Mesenchymal stem cell (in vitro differentiated cells and primary cell): ENCODE data around the gene EML5.

Experiments
- DNase-seq: peaks from one replicate; pipeline ENCODE4 v3.0.0-alpha.2; 2013
- H2AFZ ChIP-seq: one replicate; pipeline ENCODE4 v1.6.1; 2013; ENCODE audit warnings: low read depth, mild to moderate bottlenecking, control low read depth, inconsistent platforms, low read length, moderate library complexity
- H2AK5ac ChIP-seq: 2 replicates; pipeline ENCODE4 v1.6.1; 2013; ENCODE audit warnings: low read length, moderate library complexity, mild to moderate bottlenecking, inconsistent platforms; ENCODE audit not compliant: severe bottlenecking
- H2BK120ac ChIP-seq: one replicate; pipeline ENCODE4 v1.6.1; 2013; ENCODE audit warnings: low read depth, mild to moderate bottlenecking, inconsistent platforms, low read length, moderate library complexity
- H2BK12ac ChIP-seq, 2 experiments: one replicate each; pipeline ENCODE4 v1.6.1; 2013; ENCODE audit warnings: inconsistent platforms in 2 of 2, low read length in 2 of 2, mild to moderate bottlenecking in 2 of 2, moderate library complexity in 2 of 2, control low read depth in 1 of 2
- H2BK15ac ChIP-seq: one replicate; pipeline ENCODE4 v1.6.1; 2013; ENCODE audit warnings: mild to moderate bottlenecking, low read depth, inconsistent platforms; ENCODE audit not compliant: poor library complexity, severe bottlenecking
- H2BK5ac ChIP-seq: 2 replicates; pipeline ENCODE4 v1.6.1; 2013; ENCODE audit warnings: low read depth, mild to moderate bottlenecking, low read length, control low read depth, inconsistent platforms; ENCODE audit not compliant: poor library complexity, severe bottlenecking
- H3K14ac ChIP-seq, 2 experiments: one replicate each; pipeline ENCODE4 v1.6.1; 2013; ENCODE audit warnings: inconsistent platforms in 2 of 2, low read length in 2 of 2, control low read depth in 1 of 2, mild to moderate bottlenecking in 1 of 2, moderate library complexity in 1 of 2
- H3K18ac ChIP-seq, 2 experiments: one replicate each; pipeline ENCODE4 v1.6.1; 2013; ENCODE audit warnings: inconsistent platforms in 2 of 2, low read length in 2 of 2, control low read depth in 1 of 2, low read depth in 1 of 2, mild to moderate bottlenecking in 1 of 2
- H3K23ac ChIP-seq, 2 experiments: one replicate each; pipeline ENCODE4 v1.6.1; 2013; ENCODE audit warnings: inconsistent platforms in 2 of 2, low read length in 2 of 2, mild to moderate bottlenecking in 2 of 2, moderate library complexity in 2 of 2, control low read depth in 1 of 2
- H3K27ac ChIP-seq: 2 replicates; pipeline ENCODE4 v1.5.1; 2013; ENCODE audit warnings: mild to moderate bottlenecking, moderate library complexity, low read length, control low read depth, inconsistent platforms; ENCODE audit not compliant: poor library complexity, severe bottlenecking
- H3K27me3 ChIP-seq, 2 experiments: 2 replicates each; pipeline versions ENCODE4 v1.6.1 to v1.7.0; 2013; ENCODE audit warnings: low read length in 2 of 2, mild to moderate bottlenecking in 2 of 2, moderate library complexity in 2 of 2, control low read depth in 1 of 2, inconsistent platforms in 1 of 2; ENCODE audit not compliant: control insufficient read depth in 1 of 2, insufficient read depth in 1 of 2
- H3K36me3 ChIP-seq, 2 experiments: 2 replicates each; pipeline versions ENCODE4 v1.6.1 to v1.7.0; 2013; ENCODE audit warnings: low read length in 2 of 2, control low read depth in 1 of 2, inconsistent platforms in 1 of 2, low read depth in 1 of 2, mild to moderate bottlenecking in 1 of 2; ENCODE audit not compliant: insufficient read depth in 2 of 2, control insufficient read depth in 1 of 2
- H3K4ac ChIP-seq, 2 experiments: one replicate each; pipeline ENCODE4 v1.6.1; 2013; ENCODE audit warnings: inconsistent platforms in 2 of 2, low read length in 2 of 2, mild to moderate bottlenecking in 2 of 2, moderate library complexity in 2 of 2, control low read depth in 1 of 2, low read depth in 1 of 2
- H3K4me1 ChIP-seq: 2 replicates; pipeline ENCODE4 v1.6.1; 2013; ENCODE audit warnings: low read depth, low read length, control low read depth; ENCODE audit not compliant: control insufficient read depth, insufficient read depth
- H3K4me2 ChIP-seq: 2 replicates; pipeline ENCODE4 v1.6.1; 2013; ENCODE audit warnings: low read length, mild to moderate bottlenecking, inconsistent platforms; ENCODE audit not compliant: poor library complexity, severe bottlenecking
- H3K4me3 ChIP-seq, 2 experiments: 2 replicates each; pipeline versions ENCODE4 v1.5.1 to v1.7.0; 2013; ENCODE audit warnings: low read length in 2 of 2, mild to moderate bottlenecking in 2 of 2, control low read depth in 1 of 2, low read depth in 1 of 2; ENCODE audit not compliant: insufficient read depth in 1 of 2
- H3K79me1 ChIP-seq: replicated peaks from 2 replicates; pipeline ENCODE4 v1.6.1; 2013; ENCODE audit warnings: mild to moderate bottlenecking, control low read depth, low read length, inconsistent platforms; ENCODE audit not compliant: poor library complexity, severe bottlenecking
- H3K9ac ChIP-seq: 2 replicates; pipeline ENCODE4 v1.7.0; 2013; ENCODE audit warnings: mild to moderate bottlenecking, low read length, moderate library complexity
- H3K9me3 ChIP-seq: 2 replicates; pipeline ENCODE4 v1.7.0; 2013; ENCODE audit warnings: mild to moderate bottlenecking, low read length; ENCODE audit not compliant: control insufficient read depth
- H4K8ac ChIP-seq: one replicate; pipeline ENCODE4 v1.6.1; 2013; ENCODE audit warnings: inconsistent platforms, mild to moderate bottlenecking, low read length, moderate library complexity
- H4K91ac ChIP-seq: one replicate; pipeline ENCODE4 v1.6.1; 2013; ENCODE audit warnings: mild to moderate bottlenecking, low read length, inconsistent platforms
- WGBS: methylation state at CpG from one replicate; pipeline ENCODE4 v1.1.7; 2013; ENCODE audit warnings: mixed read lengths; 5-methylcytosine and 5-hydroxymethylcytosine counted together

EML5 gene

DNA sequence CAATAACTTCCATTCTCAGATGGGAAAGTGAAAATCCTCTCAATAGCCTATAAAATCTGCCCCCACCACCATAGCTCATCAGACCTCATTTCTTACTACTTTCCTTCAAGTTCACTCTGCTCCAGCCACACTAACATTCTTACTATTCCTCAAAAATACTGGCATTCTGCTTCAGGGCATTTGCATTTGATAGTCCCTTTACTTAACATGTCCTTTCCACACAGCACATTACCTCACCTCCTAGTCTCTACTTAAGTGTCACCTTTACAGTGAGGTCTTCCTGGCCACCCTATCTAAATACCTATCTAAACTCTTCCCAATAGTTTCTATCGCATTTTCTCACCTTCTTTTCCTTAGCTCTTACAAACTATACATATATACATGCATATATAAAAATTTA, 6.8 kb downstream of the EML5 start:
- WGBS, result no CpG with 5 or more reads among the region's 1 CpG
- H2AK5ac ChIP-seq, result no peak overlapping the region

DNA sequence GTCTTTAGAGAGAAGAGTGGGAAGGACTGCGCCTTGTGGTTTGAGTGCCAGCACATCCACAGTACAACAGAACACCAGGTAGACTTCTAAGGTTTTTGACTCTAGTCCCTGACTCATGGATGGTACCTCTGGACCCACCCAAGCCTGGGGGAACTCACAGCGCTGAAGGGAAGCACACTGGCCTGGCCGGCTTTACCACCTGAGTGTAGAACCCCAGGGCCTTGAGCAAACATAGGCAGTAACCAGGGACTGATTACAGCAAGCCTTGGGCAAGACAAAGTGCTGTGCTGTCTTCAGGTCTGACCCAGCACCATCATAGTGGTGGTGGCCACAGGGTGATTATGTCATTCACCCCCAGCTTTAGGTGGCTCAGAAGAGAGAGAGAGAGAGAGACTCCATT, 17.2 kb downstream of the EML5 start:
- no peak overlapping the region for H2BK5ac ChIP-seq
- H3K18ac ChIP-seq, result no peak overlapping the region
- H3K36me3 ChIP-seq, result no peaks in the 10 kb centered on the region
- H3K4ac ChIP-seq, result no peak overlapping the region
- H3K4me3 ChIP-seq, result no peak overlapping the region
- no peaks in the 10 kb centered on the region for H3K9me3 ChIP-seq
- no peak overlapping the region for H3K9ac ChIP-seq
- 84% methylated on average over 3 of the region's 3 CpGs for WGBS
- no peak overlapping the region for H3K27ac ChIP-seq
- no peaks in the 10 kb centered on the region for H3K4me1 ChIP-seq
- H2AFZ ChIP-seq, result no peak overlapping the region
- H4K8ac ChIP-seq, result no peak overlapping the region
- H2BK12ac ChIP-seq, result no peak overlapping the region
- no peaks in the 10 kb centered on the region for H3K79me1 ChIP-seq
- H3K23ac ChIP-seq, result no peak overlapping the region
- no peak overlapping the region for H2BK120ac ChIP-seq
- DNase-seq, result no peak
- no peak overlapping the region for H3K14ac ChIP-seq
- peaks cover 0 to 8% of the 10 kb centered on the region in 2 experiments for H3K27me3 ChIP-seq
- no peak overlapping the region for H3K4me2 ChIP-seq
- no peak overlapping the region for H2AK5ac ChIP-seq
- no peak overlapping the region for H4K91ac ChIP-seq
- no peak overlapping the region for H2BK15ac ChIP-seq

More for the DNA sequence above, 6.8 kb downstream of the EML5 start:
- Histone ChIP-seq H3K36me3 (no peaks in the 10 kb centered on the region), H3K14ac (no peak overlapping the region), H3K4me1 (no peaks in the 10 kb centered on the region), H2BK12ac (no peak overlapping the region), H3K9me3 (no peaks in the 10 kb centered on the region), H3K4ac (no peak overlapping the region), H3K27ac (no peak overlapping the region), H3K18ac (no peak overlapping the region), H4K91ac (no peak overlapping the region), H3K4me3 (no peak overlapping the region), H3K9ac (no peak overlapping the region), H3K23ac (no peak overlapping the region), H4K8ac (no peak overlapping the region), H2BK5ac (no peak overlapping the region), H3K79me1 (no peaks in the 10 kb centered on the region), H2AFZ (no peak overlapping the region), H3K4me2 (no peak overlapping the region), H2BK15ac (no peak overlapping the region), H2BK120ac (no peak overlapping the region), H3K27me3 (peaks cover 12 to 24% of the 10 kb centered on the region in 2 experiments)
- no peak for DNase-seq

DNA sequence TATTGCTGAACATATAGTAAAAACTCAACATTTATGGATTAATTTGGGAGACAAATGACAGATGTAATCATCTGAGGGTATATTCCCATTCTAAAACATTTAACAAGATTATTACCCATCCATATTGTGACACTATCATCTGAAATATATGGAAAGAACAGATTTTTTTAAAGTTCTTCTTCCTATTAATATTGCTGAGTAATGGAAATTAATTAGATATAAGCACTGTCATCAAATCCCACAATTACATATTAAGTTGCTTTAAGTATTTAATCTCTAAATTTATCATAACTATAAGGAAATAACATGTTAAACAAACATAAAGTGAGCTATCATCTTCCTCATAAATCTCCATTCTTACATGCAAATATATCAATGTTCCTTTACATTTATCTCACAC, 22.0 kb downstream of the EML5 start:
- Histone ChIP-seq H2BK15ac (no peak overlapping the region), H3K14ac (no peak overlapping the region), H3K23ac (no peak overlapping the region)

GRCh38 chr14:88765130-88765529, 27.6 kb downstream of the EML5 start:
- Histone ChIP-seq H4K8ac (no peak overlapping the region), H3K36me3 (no peaks in the 10 kb centered on the region), H3K27ac (no peak overlapping the region), H3K27me3 (no peaks in the 10 kb centered on the region), H3K4ac (no peak overlapping the region), H3K14ac (no peak overlapping the region), H3K18ac (no peak overlapping the region), H3K4me2 (no peak overlapping the region), H3K4me1 (no peaks in the 10 kb centered on the region), H2AFZ (no peak overlapping the region), H3K23ac (no peak overlapping the region), H4K91ac (no peak overlapping the region), H2BK12ac (no peak overlapping the region), H2BK15ac (no peak overlapping the region), H3K79me1 (no peaks in the 10 kb centered on the region), H2BK120ac (no peak overlapping the region), H2BK5ac (no peak overlapping the region), H3K4me3 (no peak overlapping the region), H2AK5ac (no peak overlapping the region), H3K9ac (no peak overlapping the region), H3K9me3 (peaks cover 14% of the 10 kb centered on the region)
- WGBS, result 47% methylated on average over 2 of the region's 2 CpGs
- no peak for DNase-seq

More for the DNA sequence above, 22.0 kb downstream of the EML5 start:
- Histone ChIP-seq H2BK12ac (no peak overlapping the region), H2BK120ac (no peak overlapping the region), H4K91ac (no peak overlapping the region), H3K27me3 (peaks cover 0 to 8% of the 10 kb centered on the region in 2 experiments), H3K36me3 (no peaks in the 10 kb centered on the region), H3K4me1 (no peaks in the 10 kb centered on the region), H3K4ac (no peak overlapping the region), H4K8ac (no peak overlapping the region), H3K27ac (no peak overlapping the region), H3K9ac (no peak overlapping the region), H2AFZ (no peak overlapping the region), H3K18ac (no peak overlapping the region), H3K9me3 (peaks cover 14% of the 10 kb centered on the region), H3K4me3 (no peak overlapping the region), H3K4me2 (no peak overlapping the region), H3K79me1 (no peaks in the 10 kb centered on the region), H2AK5ac (no peak overlapping the region), H2BK5ac (no peak overlapping the region)
- DNase-seq, result no peak
